Left ventricle myocardium inferior (tissue), 1 donor: ENCODE results near the gene ZFP69. TPM values are rescaled to one million over a fixed set of nuclear protein-coding genes. Genes with fewer than 3 reads are reported as not detected.
A peak's percentile ranks its signal among the peaks of the same experiment; 100 is the strongest.
"Not testable (repeated sequence)": the region's sequence is repeated elsewhere in the genome, so short reads cannot be mapped to it uniquely, and the experiment has no call there.

Experiments
- DNase-seq: peaks from one replicate; pipeline ENCODE4 v3.0.0-alpha.2; 2020
- H3K27ac ChIP-seq: fragments of 200-600 bp; replicated peaks from 2 replicates; pipeline ENCODE4 v1.8.0; 2021
- H3K27me3 ChIP-seq: fragments of 200-600 bp; 2 replicates; pipeline ENCODE4 v1.8.0; 2021; ENCODE audit warnings: low read depth
- H3K36me3 ChIP-seq: fragments of 200-600 bp; 2 replicates; pipeline ENCODE4 v1.8.0; 2021
- H3K4me1 ChIP-seq: fragments of 200-600 bp; 2 replicates; pipeline ENCODE4 v1.8.0; 2021
- H3K4me3 ChIP-seq: fragments of 200-600 bp; 2 replicates; pipeline ENCODE4 v1.8.0; 2021; ENCODE audit warnings: mild to moderate bottlenecking, moderate library complexity
- H3K9me3 ChIP-seq: fragments of 200-600 bp; replicated peaks from 2 replicates; pipeline ENCODE4 v1.8.0; 2021
- CTCF ChIP-seq: fragments of 200-600 bp; IDR thresholded peaks from 2 replicates; pipeline ENCODE4 v1.8.0; 2021; ENCODE audit warnings: antibody characterized with exemption, mild to moderate bottlenecking, borderline replicate concordance
- intact Hi-C: fragments of 100-400 bp; cut with micrococcal nuclease; formaldehyde crosslinking; loops from one replicate; pipeline ENCODE4 v1.11.0; 2022
- total RNA-seq: library from RNA; stranded (reverse); fragmentation: NEBNext Ultra II Directional; extraction: Animal tissue kit (Norgen Biotek cat#: 25700); gene quantifications from one replicate; pipeline ENCODE4 v1.2.1, GENCODE V29; 2021
- donor health status: DM: no; HTN: yes; CAD: no; lungs with severe emphysema.

The ZFP69 gene
- total RNA-seq, 1 donor from 2014 or later, result 1.9 TPM

- Histone ChIP-seq H3K36me3 (peaks cover 29% of the 10 kb centered on the region), H3K4me3 (peak overlapping the region; percentile 85), H3K4me1 (peaks cover 22% of the 10 kb centered on the region), H3K9me3 (peaks cover 39% of the 10 kb centered on the region), H3K27me3 (no peaks in the 10 kb centered on the region), H3K27ac (no peak overlapping the region)
- DNase-seq, result no peak
- TF ChIP-seq CTCF, result no peak
- intact Hi-C loops, result no loop called here
Measured at GRCh38 chr1:40478276-40478675, 1.2 kb downstream of the ZFP69 start.

DNA sequence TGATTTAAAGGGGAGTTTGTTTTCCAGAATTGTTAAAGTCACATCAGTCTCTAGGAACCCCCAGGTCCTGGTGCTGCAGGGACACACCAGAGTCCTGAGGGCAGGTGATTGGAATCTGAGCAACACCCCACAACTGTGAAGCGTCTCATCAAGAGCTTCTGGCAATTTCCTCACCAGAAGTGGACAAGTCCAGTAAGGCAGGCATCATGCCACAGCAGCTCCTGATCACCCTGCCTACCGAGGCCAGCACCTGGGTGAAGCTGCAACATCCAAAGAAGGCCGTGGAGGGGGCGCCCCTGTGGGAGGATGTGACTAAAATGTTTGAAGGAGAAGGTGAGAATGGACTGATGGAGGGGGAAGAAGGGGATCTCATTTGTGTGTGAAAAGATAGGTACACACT lies 2.1 kb downstream of the ZFP69 start:
- intact Hi-C loops, result no loop called here

DNA sequence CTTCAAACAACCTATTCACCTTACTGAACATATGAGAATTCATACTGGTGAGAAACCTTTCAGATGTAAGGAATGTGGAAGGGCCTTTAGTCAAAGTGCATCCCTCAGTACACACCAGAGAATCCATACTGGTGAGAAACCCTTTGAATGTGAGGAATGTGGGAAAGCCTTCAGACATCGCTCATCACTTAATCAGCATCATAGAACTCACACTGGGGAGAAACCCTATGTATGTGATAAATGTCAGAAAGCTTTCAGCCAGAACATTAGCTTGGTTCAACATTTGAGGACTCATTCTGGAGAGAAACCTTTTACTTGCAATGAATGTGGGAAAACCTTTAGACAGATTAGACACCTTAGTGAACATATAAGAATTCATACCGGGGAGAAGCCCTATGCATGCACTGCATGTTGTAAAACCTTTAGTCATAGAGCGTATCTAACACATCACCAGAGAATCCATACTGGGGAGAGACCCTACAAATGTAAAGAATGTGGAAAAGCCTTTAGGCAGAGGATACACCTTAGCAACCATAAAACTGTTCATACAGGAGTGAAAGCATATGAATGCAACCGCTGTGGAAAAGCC lies 18.3 kb downstream of the ZFP69 start:
- Histone ChIP-seq H3K9me3 (peaks cover 92% of the 10 kb centered on the region), H3K4me3 (no peak overlapping the region), H3K36me3 (peaks cover 88% of the 10 kb centered on the region)

More for the DNA sequence above, 2.1 kb downstream of the ZFP69 start:
- Histone ChIP-seq H3K27me3 (no peaks in the 10 kb centered on the region), H3K27ac (no peak overlapping the region), H3K36me3 (peaks cover 38% of the 10 kb centered on the region), H3K4me3 (no peak overlapping the region), H3K9me3 (peaks cover 34% of the 10 kb centered on the region), H3K4me1 (peaks cover 22% of the 10 kb centered on the region)
- no peak for TF ChIP-seq CTCF
- DNase-seq, result no peak

GRCh38 chr1:40502651-40503050 lies 25.6 kb downstream of the ZFP69 start:
- H3K4me1 ChIP-seq, H3K27ac ChIP-seq, H3K4me3 ChIP-seq, DNase-seq, intact Hi-C loops, H3K27me3 ChIP-seq: not testable (repeated sequence)
- H3K9me3 ChIP-seq, result peaks cover 64% of the 10 kb centered on the region
- peaks cover 36% of the 10 kb centered on the region for H3K36me3 ChIP-seq

More for the DNA sequence above, 18.3 kb downstream of the ZFP69 start:
- no peak for DNase-seq
- intact Hi-C loops, result no loop called here
- H3K27ac ChIP-seq, result no peak overlapping the region
- no peaks in the 10 kb centered on the region for H3K27me3 ChIP-seq
- no peak for TF ChIP-seq CTCF
- no peaks in the 10 kb centered on the region for H3K4me1 ChIP-seq

GRCh38 chr1:40507973-40508372 lies 30.9 kb downstream of the ZFP69 start:
- H3K4me1 ChIP-seq, result peaks cover 28% of the 10 kb centered on the region
- H3K9me3 ChIP-seq, result peaks cover 26% of the 10 kb centered on the region
- peak overlapping the region; percentile 83 for H3K27ac ChIP-seq
- no peak for DNase-seq
- intact Hi-C loops, result no loop called here
- H3K36me3 ChIP-seq, result peaks cover 2% of the 10 kb centered on the region
- no peaks in the 10 kb centered on the region for H3K27me3 ChIP-seq
- peak overlapping the region; percentile 86 for H3K4me3 ChIP-seq
- no peak for TF ChIP-seq CTCF
